HEK293 (cell line): ENCODE results near the gene PDE3A.

Experiments
- TCF7L2 ChIP-seq: IDR thresholded peaks from 2 replicates; pipeline ENCODE4 v1.6.1; 2011; ENCODE audit warnings: low read depth, mild to moderate bottlenecking, inconsistent platforms, low read length, moderate library complexity, borderline replicate concordance
- WT1 ChIP-seq: fragments of 450-650 bp; formaldehyde crosslinking; IDR thresholded peaks from 2 replicates; pipeline ENCODE4 v1.5.1; 2016; ENCODE audit warnings: missing biosample characterization, missing genetic modification characterization
- ZNF792 ChIP-seq: fragments of 450-650 bp; formaldehyde crosslinking; IDR thresholded peaks from 2 replicates; pipeline ENCODE4 v1.5.1; 2016; ENCODE audit warnings: missing biosample characterization, missing genetic modification characterization
- TF ChIP-seq, protein P1 (sequence below): fragments of 450-650 bp; formaldehyde crosslinking; IDR thresholded peaks from 2 replicates; pipeline ENCODE4 v1.5.1; 2016; ENCODE audit warnings: missing biosample characterization, missing genetic modification characterization

DNA sequence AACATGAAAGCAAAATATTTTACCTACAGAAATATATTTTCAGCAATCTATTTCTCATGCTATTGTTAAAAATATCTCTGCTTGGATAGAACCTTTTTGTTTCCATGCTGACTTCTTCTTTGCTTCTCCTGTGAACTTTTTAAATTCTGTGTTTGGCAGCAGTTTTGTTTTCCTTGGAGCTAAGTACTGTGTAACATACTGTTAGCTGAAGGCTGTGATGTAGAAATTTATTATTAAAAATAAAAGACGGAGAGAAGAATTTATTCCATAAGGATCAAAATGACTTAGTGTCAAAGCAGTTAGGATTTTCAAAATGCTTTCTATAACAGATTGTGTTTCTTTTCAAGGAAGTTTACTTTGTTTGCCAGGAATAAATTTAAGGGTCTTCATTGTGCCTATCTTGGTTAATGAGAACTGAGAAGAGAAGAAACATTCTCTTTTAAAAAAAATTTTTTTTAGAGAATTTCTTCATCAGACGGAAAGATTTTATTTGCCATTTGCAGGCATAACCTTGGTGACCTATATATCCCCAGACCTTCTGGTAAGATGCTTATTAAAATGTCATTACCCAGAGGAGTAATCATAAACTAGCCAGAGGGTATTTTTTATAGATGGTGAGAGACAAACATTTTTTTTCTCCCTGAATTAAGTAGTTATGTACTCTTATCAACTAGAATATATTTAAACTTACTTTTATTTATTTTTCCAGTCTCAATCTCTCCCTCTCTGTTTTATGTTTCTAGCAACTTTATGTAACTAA lies 179.7 kb downstream of the PDE3A start:
- TF ChIP-seq, protein P1, sequence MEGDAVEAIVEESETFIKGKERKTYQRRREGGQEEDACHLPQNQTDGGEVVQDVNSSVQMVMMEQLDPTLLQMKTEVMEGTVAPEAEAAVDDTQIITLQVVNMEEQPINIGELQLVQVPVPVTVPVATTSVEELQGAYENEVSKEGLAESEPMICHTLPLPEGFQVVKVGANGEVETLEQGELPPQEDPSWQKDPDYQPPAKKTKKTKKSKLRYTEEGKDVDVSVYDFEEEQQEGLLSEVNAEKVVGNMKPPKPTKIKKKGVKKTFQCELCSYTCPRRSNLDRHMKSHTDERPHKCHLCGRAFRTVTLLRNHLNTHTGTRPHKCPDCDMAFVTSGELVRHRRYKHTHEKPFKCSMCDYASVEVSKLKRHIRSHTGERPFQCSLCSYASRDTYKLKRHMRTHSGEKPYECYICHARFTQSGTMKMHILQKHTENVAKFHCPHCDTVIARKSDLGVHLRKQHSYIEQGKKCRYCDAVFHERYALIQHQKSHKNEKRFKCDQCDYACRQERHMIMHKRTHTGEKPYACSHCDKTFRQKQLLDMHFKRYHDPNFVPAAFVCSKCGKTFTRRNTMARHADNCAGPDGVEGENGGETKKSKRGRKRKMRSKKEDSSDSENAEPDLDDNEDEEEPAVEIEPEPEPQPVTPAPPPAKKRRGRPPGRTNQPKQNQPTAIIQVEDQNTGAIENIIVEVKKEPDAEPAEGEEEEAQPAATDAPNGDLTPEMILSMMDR (tag by site-specific recombination), result no peak
- TF ChIP-seq ZNF792 (tag by site-specific recombination) (no peak), TCF7L2 (no peak), WT1 (tag by site-specific recombination) (no peak)
